ENCODE measurements around the gene P4HB. TPM values are rescaled to one million over a fixed set of nuclear protein-coding genes. Genes with fewer than 3 reads are reported as not detected.

Gene P4HB
- total RNA-seq, 2 donors from 2014 or later, result 339 to 482 TPM

DNA sequence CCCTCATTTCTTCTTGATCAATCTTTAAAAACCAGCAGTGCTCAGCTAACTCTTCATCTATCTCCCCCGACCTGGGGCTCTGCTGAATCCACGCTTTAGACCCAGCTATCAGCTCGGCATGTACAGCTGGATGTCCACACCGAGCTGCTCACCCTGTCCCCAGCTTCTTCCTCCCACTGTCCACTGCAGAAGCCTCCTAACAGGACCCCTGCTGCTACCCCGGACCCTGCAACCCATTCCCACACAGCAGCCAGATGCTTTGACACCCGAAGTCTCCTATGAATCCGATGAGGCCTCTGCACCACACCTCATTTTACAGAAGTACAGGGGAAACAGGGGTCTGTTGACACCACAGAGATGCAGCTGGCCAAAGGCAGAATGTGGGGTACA, 42.6 kb downstream of the P4HB start:
- intact Hi-C loops (cut with DNase I), result no loop called here

DNA sequence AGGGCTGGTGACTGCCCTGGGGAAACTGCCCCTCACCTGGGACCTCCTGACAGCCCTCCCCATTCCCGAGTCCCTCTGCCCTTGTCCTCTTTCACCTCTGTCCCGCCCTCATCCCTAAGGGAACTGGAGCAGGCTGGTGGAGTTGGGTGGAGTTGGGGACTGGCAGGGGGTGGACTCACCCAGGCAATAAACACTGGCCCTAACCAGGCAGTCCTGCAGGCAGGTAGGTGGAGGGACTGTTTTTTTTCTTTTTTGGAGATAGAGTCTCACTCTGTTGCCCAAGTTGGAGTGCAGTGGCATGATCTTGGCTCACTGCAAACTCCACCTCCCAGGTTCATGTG, 44.7 kb downstream of the P4HB start:
- no peak for DNase-seq (ENCODE audit: low spot score)
- intact Hi-C loops (cut with DNase I), result no loop called here

More for the DNA sequence above, 42.6 kb downstream of the P4HB start:
- no peak for DNase-seq (ENCODE audit: low spot score)

DNA sequence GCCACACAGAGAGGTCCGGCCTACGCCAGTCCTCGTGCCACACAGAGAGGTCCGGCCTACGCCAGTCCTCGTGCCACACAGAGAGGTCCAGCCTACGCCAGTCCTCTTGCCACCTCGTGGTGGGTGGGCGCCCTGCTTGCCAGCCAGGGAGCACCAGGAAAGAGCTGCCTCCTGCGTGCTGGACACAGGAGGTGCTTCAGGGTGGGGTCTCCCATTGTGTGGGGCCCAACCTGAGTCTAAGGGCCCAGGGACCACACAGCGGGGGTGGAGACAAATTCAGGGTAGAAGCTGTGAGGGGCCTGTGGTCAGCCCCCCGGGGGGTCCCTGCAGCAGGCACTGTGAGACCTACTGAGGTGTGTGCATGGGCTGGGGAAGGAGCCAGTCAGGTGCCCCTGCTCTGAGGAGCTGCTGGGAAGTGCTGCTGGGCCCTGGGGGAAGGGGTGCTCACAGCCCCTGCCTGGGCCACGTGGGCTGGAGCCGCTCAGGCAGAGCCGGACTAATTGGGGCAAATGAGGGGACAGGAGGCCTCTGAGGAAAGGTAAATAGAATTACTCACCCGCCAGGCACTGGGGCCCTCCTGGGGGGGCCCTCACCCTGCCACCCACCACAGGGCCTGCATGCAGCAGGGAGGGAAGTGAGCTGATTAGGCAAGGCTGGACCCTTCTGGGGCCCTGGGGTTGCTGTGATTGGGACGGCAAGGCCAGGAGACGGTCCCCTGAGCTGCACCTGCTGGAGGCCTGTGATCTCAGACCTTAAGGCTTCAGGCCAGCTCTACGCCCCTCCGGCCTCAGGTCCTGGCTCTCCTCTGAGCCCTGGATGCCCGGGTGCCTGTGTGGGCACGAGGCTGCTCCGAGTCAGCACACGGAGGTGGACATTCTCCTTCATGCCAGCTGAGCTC, 45.3 kb downstream of the P4HB start:
- intact Hi-C loops (cut with DNase I), result no loop called here
- no peak for DNase-seq (ENCODE audit: low spot score)

DNA sequence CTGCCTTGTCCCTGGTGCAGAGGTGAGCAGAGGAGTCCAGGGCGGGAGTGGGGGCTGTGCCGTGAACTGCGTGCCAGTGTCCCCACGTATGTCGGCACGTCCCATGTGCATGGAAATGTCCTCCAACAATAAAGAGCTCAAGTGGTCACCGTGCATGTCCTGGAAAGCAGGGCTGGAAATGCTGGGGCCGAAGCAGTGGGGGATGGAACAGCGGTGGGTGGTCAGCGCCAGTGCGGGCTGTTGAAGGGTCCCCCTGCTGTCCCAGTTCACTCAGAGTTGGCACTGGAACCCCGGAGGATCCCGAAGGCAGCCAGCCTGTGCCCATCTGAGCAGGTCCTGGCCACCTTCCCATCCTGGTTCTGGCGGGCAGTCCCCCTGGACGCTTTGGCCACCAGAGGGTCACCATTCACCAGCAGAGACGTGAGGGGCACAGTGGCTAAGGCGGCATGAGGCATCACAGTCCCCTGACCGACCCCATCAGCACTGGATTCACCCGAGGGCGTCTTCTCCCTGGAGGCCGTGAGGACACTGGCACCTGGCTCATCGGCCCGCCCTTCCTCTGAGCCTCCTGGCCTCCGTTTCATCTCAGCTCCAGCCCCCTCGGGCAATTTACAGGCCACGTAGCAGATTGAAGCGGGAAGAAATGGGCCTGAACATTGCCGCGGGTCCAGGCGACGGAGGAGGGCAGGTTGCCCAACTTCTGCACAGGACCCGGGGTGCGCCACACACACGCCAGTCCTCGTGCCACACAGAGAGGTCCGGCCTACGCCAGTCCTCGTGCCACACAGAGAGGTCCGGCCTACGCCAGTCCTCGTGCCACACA, 46.3 kb downstream of the P4HB start:
- intact Hi-C loops (cut with DNase I), result no loop called here
- DNase-seq (ENCODE audit: low spot score), result no peak

DNA sequence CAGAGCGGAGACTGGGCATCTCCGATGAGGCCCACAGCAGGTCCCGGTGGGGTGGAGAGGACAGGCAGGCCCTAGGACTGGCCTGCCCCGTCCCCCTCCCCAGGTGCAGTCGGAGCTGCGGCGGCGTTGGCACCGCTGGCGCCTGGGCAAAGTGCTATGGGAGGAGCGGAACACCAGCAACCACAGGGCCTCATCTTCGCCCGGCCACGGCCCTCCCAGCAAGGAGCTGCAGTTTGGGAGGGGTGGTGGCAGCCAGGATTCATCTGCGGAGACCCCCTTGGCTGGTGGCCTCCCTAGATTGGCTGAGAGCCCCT, 47.0 kb downstream of the P4HB start:
- intact Hi-C loops (cut with DNase I), result no loop called here
- no peak for DNase-seq (ENCODE audit: low spot score)

GRCh38 chr17:81812571-81813370, 47.6 kb downstream of the P4HB start:
- intact Hi-C loops (cut with DNase I), result no loop called here
- DNase-seq (ENCODE audit: low spot score), result no peak

DNA sequence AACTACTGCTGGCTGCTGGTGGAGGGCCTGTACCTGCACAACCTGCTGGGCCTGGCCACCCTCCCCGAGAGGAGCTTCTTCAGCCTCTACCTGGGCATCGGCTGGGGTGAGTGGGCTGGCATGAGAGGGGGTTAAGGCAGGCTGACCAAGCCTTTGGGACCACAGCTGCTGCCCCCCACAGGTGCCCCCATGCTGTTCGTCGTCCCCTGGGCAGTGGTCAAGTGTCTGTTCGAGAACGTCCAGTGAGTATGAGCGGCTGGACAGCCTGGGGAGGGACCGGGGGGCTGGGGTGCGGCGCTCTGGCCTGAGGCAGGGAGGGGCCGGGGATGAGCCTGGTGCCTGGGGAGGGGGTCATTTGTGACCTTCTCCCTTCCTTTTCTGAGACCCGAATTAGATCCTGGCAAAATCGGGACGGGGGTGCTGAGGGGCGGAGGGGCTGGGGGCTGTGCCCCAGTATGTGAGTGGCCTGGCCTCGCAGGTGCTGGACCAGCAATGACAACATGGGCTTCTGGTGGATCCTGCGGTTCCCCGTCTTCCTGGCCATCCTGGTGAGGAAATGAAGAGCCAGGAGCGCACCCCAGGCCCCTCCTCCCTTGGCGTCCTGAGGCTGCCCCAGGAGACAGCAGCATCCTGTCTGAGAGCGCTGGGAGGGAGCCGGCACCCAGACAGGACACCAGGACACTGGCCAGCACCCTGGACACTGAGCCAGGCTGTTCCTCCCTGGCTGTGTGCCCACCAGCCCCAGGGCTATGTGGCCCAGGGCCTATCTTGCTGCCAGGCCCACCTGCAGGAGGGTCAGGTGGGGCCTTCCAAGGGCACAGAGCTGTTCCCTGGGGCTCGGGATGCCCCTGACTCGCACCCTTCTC, 48.4 kb downstream of the P4HB start:
- no peak for DNase-seq (ENCODE audit: low spot score)
- intact Hi-C loops (cut with DNase I), result no loop called here

DNA sequence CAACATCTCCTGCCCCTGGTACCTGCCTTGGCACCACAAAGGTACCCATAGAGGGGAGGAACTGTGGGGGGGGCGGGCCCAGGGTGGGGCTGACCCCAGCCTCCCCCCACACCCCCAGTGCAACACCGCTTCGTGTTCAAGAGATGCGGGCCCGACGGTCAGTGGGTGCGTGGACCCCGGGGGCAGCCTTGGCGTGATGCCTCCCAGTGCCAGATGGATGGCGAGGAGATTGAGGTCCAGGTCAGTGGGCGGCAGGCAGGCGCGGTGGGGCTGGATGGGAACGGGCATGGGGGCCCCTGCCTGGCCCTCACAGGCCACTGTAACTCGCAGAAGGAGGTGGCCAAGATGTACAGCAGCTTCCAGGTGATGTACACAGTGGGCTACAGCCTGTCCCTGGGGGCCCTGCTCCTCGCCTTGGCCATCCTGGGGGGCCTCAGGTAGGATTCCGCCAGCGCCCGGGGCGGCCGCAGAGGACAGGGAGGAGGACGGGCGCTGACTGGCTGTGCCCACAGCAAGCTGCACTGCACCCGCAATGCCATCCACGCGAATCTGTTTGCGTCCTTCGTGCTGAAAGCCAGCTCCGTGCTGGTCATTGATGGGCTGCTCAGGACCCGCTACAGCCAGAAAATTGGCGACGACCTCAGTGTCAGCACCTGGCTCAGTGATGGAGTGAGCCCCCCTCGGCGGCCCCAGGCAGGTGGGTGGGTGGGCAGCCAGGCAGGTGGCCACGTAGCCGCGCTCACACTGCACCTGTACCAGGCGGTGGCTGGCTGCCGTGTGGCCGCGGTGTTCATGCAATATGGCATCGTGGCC, 49.2 kb downstream of the P4HB start:
- intact Hi-C loops (cut with DNase I), result no loop called here
- DNase-seq (ENCODE audit: low spot score), result no peak

GRCh38 chr17:81810476-81810875, 49.9 kb downstream of the P4HB start:
- DNase-seq (ENCODE audit: low spot score), result no peak
- intact Hi-C loops (cut with DNase I), result no loop called here

DNA sequence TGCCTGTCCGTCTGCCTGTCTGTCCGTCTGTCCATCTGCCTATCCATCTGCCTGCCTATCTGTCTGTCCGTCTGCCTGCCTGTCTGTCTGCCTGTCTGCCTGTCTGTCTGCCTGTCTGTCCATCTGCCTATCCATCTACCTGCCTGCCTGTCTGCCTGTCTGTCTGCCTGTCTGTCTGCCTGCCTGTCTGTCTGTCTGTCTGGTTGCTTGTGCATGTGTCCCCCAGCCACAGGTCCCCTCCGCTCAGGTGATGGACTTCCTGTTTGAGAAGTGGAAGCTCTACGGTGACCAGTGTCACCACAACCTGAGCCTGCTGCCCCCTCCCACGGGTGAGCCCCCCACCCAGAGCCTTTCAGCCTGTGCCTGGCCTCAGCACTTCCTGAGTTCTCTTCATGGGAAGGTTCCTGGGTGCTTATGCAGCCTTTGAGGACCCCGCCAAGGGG, 50.8 kb downstream of the P4HB start:
- DNase-seq (ENCODE audit: low spot score), result no peak
- intact Hi-C loops (cut with DNase I), result no loop called here

DNA sequence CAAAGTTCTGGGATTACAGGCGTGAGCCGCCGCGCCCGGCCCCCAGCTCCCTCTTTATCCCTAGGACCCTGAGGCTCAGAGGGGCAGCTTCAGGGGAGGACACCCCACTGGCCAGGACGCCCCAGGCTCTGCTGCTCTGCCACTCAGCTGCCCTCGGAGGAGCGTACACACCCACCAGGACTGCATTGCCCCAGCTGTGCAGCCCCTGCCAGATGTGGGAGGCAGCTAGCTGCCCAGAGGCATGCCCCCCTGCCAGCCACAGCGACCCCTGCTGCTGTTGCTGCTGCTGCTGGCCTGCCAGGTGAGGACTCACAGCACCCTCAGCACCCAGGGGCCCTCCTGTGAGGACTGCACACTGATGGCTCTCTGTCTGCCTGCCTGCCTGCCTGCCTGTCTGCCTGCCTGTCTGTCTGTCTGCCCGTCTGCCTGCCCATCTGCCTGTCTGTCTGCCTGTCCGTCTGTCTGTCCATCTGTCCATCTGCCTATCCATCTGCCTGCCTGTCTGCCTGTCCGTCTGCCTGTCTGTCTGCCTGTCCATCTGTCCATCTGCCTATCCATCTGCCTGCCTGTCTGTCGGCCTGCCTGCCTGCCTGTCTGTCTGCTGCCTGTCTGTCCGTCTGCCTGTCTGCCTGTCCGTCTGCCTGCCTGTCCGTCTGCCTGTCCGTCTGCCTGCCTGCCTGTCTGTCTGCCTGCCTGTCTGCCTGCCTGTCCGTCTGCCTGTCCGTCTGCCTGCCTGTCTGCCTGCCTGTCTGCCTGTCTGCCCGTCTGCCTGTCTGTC, 51.4 kb downstream of the P4HB start:
- DNase-seq (ENCODE audit: low spot score), result no peak
- intact Hi-C loops (cut with DNase I), result no loop called here

GRCh38 chr17:81807839-81808238, 52.5 kb downstream of the P4HB start:
- intact Hi-C loops (cut with DNase I), result no loop called here
- DNase-seq (ENCODE audit: low spot score), result no peak

- intact Hi-C loops (cut with DNase I), result no loop called here
- no peak for DNase-seq (ENCODE audit: low spot score)
These were observed 53.1 kb downstream of the P4HB start for GRCh38 chr17:81807210-81807719.

GRCh38 chr17:81806461-81807209, 53.7 kb downstream of the P4HB start:
- no peak for DNase-seq (ENCODE audit: low spot score)
- intact Hi-C loops (cut with DNase I), result no loop called here

DNA sequence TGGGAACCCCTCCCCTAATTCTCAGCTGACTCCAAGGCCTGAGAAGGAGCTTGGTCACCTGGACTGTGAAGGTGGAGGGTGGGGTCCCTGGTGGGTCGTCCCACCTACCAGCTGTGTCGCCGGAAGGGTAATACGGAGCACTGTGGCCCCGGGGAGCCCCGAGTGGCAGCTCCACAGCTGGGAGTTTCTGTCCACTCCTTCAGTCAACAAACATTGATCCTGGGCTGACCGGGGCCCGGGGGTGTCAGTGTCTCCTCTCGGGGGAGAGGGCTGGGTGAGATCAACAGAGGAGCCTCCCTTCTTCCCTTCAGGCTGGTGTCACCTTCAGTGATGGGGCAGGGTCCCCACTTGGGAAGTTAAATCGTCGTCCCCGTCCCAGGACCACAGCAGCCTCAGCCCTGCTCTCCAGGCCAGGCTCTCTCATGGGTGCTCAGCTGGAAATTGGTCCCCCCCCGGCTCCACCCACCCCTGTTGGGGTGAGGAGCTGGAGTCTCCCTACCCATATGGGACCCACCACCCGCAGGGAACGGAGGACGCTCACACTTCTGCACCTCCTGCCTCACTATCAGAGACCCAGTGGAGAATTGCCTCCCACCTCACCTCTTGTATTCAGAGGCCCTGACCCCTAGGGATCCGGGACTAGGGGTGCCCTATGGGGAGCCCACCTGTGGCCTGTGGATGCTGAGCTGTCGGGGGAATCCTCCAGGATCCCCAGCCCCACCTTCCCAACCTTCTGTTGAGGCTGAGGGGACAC, 54.5 kb downstream of the P4HB start:
- DNase-seq (ENCODE audit: low spot score), result no peak
- intact Hi-C loops (cut with DNase I), result no loop called here
